WTC11 (cell line): Measurements from ENCODE around the gene CTDSPL. TPM values are rescaled to one million over a fixed set of nuclear protein-coding genes. Genes with fewer than 3 reads are reported as not detected.

ENCODE experiments used
- ATAC-seq: fragments of 200-7000 bp; cut with Tn5 transposase; 2 replicates; pipeline ENCODE4 v1.10.0; 2021; ENCODE audit warnings: mild to moderate bottlenecking, moderate library complexity
- CTCF ChIA-PET: fragments of 300-600 bp; sonication (Branson Sonifier 250); formaldehyde crosslinking; loops from one replicate; lab custom pipeline; 2021; ENCODE audit warnings: antibody characterized with exemption; lab: Charles Lee
- POLR2A ChIA-PET: fragments of 350-600 bp; sonication (Branson Sonifier 250); formaldehyde crosslinking; loops from one replicate; lab custom pipeline; 2021; ENCODE audit warnings: antibody characterized with exemption; lab: Charles Lee
- DNase-seq: peaks from one replicate; pipeline ENCODE4 v3.0.0; 2021; ENCODE audit warnings: low spot score
- H3K27ac Mint-ChIP-seq: 2 replicates; pipeline ENCODE4 v1.8.0; 2021; ENCODE audit warnings: mixed read lengths
- H3K27me3 Mint-ChIP-seq: 2 replicates; pipeline ENCODE4 v1.8.0; 2021; ENCODE audit warnings: low read depth, mild to moderate bottlenecking, moderate library complexity, mixed read lengths
- H3K36me3 Mint-ChIP-seq: 2 replicates; pipeline ENCODE4 v1.8.0; 2021; ENCODE audit warnings: mixed read lengths
- H3K4me1 Mint-ChIP-seq: 2 replicates; pipeline ENCODE4 v1.8.0; 2022; ENCODE audit warnings: mixed read lengths
- H3K4me3 Mint-ChIP-seq: 2 replicates; pipeline ENCODE4 v1.8.0; 2021; ENCODE audit warnings: mild to moderate bottlenecking, moderate library complexity, mixed read lengths
- H3K9me3 Mint-ChIP-seq: 2 replicates; pipeline ENCODE4 v1.8.0; 2021; ENCODE audit warnings: mixed read lengths
- CBFB ChIP-seq: sonication (generic); formaldehyde crosslinking; IDR thresholded peaks from 2 replicates; pipeline ENCODE4 v1.8.1; 2022; ENCODE audit warnings: mild to moderate bottlenecking, low read depth, missing genetic modification reagents
- ELF4 ChIP-seq: sonication (generic); formaldehyde crosslinking; IDR thresholded peaks from 2 replicates; pipeline ENCODE4 v1.8.1; 2022; ENCODE audit warnings: low read depth, mild to moderate bottlenecking, moderate library complexity, missing genetic modification reagents
- FOXP1 ChIP-seq: sonication (generic); formaldehyde crosslinking; IDR thresholded peaks from 2 replicates; pipeline ENCODE4 v1.8.0; 2022; ENCODE audit warnings: missing genetic modification reagents, mild to moderate bottlenecking, moderate library complexity, borderline replicate concordance
- JAZF1 ChIP-seq: fragments of 250-450 bp; sonication (Bioruptor Pico); IDR thresholded peaks from 2 replicates; pipeline ENCODE4 v1.9.0; 2021; ENCODE audit warnings: moderate library complexity, mild to moderate bottlenecking, inconsistent platforms
- NR1H2 ChIP-seq: sonication (generic); formaldehyde crosslinking; IDR thresholded peaks from 2 replicates; pipeline ENCODE4 v1.9.0; 2021; ENCODE audit warnings: mild to moderate bottlenecking, moderate library complexity, missing genetic modification reagents
- PRDM15 ChIP-seq: sonication (generic); formaldehyde crosslinking; IDR thresholded peaks from 2 replicates; pipeline ENCODE4 v1.8.0; 2022; ENCODE audit warnings: missing genetic modification reagents
- PRRX2 ChIP-seq: fragments of 250-450 bp; sonication (Bioruptor Pico); IDR thresholded peaks from 2 replicates; pipeline ENCODE4 v1.8.0; 2021; ENCODE audit warnings: mild to moderate bottlenecking
- TEAD4 ChIP-seq: sonication (generic); formaldehyde crosslinking; IDR thresholded peaks from 2 replicates; pipeline ENCODE4 v1.8.0; 2022; ENCODE audit warnings: mild to moderate bottlenecking, missing genetic modification reagents
- TP53 ChIP-seq: sonication (generic); formaldehyde crosslinking; IDR thresholded peaks from 2 replicates; pipeline ENCODE4 v1.8.1; 2023; ENCODE audit warnings: mild to moderate bottlenecking, missing genetic modification reagents
- USF1 ChIP-seq: sonication (generic); formaldehyde crosslinking; IDR thresholded peaks from 2 replicates; pipeline ENCODE4 v1.8.0; 2022; ENCODE audit warnings: mild to moderate bottlenecking, missing genetic modification reagents
- ZNF671 ChIP-seq: fragments of 250-450 bp; sonication (Bioruptor Pico); IDR thresholded peaks from 2 replicates; pipeline ENCODE4 v1.8.0; 2021; ENCODE audit warnings: mild to moderate bottlenecking
- ZSCAN18 ChIP-seq: fragments of 250-450 bp; sonication (Bioruptor Pico); IDR thresholded peaks from 2 replicates; pipeline ENCODE4 v2.1.2; 2022; ENCODE audit warnings: mild to moderate bottlenecking, moderate library complexity
- total RNA-seq: library from RNA; stranded (reverse); gene quantifications from 3 replicates; pipeline ENCODE4 v1.2.3, GENCODE V29; 2021
- TF ChIP-seq, protein P1 (sequence below): fragments of 250-450 bp; sonication (Bioruptor Pico); IDR thresholded peaks from 2 replicates; pipeline ENCODE4 v1.9.0; 2021; ENCODE audit warnings: mild to moderate bottlenecking
- TF ChIP-seq, protein P2 (sequence below): sonication (generic); formaldehyde crosslinking; conservative IDR thresholded peaks from 2 replicates; pipeline ENCODE4 v1.8.1; 2023; ENCODE audit warnings: mild to moderate bottlenecking, low read depth, missing genetic modification reagents, moderate library complexity
- TF ChIP-seq, protein P3 (sequence below): sonication (generic); formaldehyde crosslinking; IDR thresholded peaks from 2 replicates; pipeline ENCODE4 v1.8.1; 2023; ENCODE audit warnings: mild to moderate bottlenecking, missing genetic modification reagents
- TF ChIP-seq, protein P4 (sequence below): sonication (generic); formaldehyde crosslinking; IDR thresholded peaks from 2 replicates; pipeline ENCODE4 v1.8.0; 2022; ENCODE audit warnings: mild to moderate bottlenecking, missing genetic modification reagents
- TF ChIP-seq, protein P5 (sequence below): sonication (generic); formaldehyde crosslinking; IDR thresholded peaks from 2 replicates; pipeline ENCODE4 v1.8.1; 2023; ENCODE audit warnings: mild to moderate bottlenecking, missing genetic modification reagents, moderate library complexity

The CTDSPL gene
- total RNA-seq, 1 experiment from 2014 or later, result 41.2 TPM

- TF ChIP-seq, protein P1, sequence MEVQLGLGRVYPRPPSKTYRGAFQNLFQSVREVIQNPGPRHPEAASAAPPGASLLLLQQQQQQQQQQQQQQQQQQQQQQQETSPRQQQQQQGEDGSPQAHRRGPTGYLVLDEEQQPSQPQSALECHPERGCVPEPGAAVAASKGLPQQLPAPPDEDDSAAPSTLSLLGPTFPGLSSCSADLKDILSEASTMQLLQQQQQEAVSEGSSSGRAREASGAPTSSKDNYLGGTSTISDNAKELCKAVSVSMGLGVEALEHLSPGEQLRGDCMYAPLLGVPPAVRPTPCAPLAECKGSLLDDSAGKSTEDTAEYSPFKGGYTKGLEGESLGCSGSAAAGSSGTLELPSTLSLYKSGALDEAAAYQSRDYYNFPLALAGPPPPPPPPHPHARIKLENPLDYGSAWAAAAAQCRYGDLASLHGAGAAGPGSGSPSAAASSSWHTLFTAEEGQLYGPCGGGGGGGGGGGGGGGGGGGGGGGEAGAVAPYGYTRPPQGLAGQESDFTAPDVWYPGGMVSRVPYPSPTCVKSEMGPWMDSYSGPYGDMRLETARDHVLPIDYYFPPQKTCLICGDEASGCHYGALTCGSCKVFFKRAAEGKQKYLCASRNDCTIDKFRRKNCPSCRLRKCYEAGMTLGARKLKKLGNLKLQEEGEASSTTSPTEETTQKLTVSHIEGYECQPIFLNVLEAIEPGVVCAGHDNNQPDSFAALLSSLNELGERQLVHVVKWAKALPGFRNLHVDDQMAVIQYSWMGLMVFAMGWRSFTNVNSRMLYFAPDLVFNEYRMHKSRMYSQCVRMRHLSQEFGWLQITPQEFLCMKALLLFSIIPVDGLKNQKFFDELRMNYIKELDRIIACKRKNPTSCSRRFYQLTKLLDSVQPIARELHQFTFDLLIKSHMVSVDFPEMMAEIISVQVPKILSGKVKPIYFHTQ (CRISPR knock-in tag), result no peak
- TF ChIP-seq, protein P2, sequence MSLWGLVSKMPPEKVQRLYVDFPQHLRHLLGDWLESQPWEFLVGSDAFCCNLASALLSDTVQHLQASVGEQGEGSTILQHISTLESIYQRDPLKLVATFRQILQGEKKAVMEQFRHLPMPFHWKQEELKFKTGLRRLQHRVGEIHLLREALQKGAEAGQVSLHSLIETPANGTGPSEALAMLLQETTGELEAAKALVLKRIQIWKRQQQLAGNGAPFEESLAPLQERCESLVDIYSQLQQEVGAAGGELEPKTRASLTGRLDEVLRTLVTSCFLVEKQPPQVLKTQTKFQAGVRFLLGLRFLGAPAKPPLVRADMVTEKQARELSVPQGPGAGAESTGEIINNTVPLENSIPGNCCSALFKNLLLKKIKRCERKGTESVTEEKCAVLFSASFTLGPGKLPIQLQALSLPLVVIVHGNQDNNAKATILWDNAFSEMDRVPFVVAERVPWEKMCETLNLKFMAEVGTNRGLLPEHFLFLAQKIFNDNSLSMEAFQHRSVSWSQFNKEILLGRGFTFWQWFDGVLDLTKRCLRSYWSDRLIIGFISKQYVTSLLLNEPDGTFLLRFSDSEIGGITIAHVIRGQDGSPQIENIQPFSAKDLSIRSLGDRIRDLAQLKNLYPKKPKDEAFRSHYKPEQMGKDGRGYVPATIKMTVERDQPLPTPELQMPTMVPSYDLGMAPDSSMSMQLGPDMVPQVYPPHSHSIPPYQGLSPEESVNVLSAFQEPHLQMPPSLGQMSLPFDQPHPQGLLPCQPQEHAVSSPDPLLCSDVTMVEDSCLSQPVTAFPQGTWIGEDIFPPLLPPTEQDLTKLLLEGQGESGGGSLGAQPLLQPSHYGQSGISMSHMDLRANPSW (CRISPR knock-in tag), result no peak
- TF ChIP-seq PRDM15 (no peak), FOXP1 (no peak), JAZF1 (CRISPR knock-in tag) (no peak), CBFB (CRISPR knock-in tag) (no peak), ZNF671 (no peak), ELF4 (CRISPR knock-in tag) (no peak), ZSCAN18 (CRISPR knock-in tag) (no peak), PRRX2 (CRISPR knock-in tag) (no peak), TP53 (CRISPR knock-in tag) (no peak)
These were observed 2.9 kb upstream of the CTDSPL start (continued) for GRCh38 chr3:37858742-37859141.

DNA sequence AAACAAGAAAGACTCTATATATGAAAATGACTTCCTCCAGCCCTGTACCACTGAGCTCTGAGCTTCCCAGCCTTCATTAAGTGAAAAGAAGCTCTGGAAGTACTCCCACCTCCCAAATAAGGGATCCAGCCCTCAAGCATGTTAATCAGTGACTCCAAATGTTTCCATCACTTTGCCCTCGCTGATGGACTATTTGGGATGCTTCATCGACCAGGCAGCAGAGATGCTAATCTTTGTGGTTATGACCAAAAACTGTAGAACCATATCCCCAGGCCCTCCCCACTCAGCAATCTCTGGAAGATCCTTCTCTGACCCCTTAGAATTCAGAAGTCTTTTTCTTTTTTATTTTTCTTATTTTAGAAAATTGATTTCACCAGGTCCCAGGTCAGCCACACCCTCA lies 2.3 kb upstream of the CTDSPL start:
- Mint-ChIP-seq H3K4me3 (no peak overlapping the region), H3K27ac (no peak overlapping the region), H3K36me3 (peaks cover 5% of the 10 kb centered on the region; the same call in 1 of the 2 replicates), H3K27me3 (peaks cover 24% of the 10 kb centered on the region), H3K9me3 (peaks cover 4% of the 10 kb centered on the region; the same call in 1 of the 2 replicates), H3K4me1 (peaks cover 26% of the 10 kb centered on the region)
- ATAC-seq (no peak), DNase-seq (no peak)
- POLR2A ChIA-PET, result no interaction called here
- CTCF ChIA-PET, result no interaction called here
- no peak for TF ChIP-seq NR1H2 (CRISPR knock-in tag)
- TF ChIP-seq, protein P3, sequence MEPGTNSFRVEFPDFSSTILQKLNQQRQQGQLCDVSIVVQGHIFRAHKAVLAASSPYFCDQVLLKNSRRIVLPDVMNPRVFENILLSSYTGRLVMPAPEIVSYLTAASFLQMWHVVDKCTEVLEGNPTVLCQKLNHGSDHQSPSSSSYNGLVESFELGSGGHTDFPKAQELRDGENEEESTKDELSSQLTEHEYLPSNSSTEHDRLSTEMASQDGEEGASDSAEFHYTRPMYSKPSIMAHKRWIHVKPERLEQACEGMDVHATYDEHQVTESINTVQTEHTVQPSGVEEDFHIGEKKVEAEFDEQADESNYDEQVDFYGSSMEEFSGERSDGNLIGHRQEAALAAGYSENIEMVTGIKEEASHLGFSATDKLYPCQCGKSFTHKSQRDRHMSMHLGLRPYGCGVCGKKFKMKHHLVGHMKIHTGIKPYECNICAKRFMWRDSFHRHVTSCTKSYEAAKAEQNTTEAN (CRISPR knock-in tag), result no peak
- no peak for TF ChIP-seq CBFB (CRISPR knock-in tag)
- TF ChIP-seq, protein P4, sequence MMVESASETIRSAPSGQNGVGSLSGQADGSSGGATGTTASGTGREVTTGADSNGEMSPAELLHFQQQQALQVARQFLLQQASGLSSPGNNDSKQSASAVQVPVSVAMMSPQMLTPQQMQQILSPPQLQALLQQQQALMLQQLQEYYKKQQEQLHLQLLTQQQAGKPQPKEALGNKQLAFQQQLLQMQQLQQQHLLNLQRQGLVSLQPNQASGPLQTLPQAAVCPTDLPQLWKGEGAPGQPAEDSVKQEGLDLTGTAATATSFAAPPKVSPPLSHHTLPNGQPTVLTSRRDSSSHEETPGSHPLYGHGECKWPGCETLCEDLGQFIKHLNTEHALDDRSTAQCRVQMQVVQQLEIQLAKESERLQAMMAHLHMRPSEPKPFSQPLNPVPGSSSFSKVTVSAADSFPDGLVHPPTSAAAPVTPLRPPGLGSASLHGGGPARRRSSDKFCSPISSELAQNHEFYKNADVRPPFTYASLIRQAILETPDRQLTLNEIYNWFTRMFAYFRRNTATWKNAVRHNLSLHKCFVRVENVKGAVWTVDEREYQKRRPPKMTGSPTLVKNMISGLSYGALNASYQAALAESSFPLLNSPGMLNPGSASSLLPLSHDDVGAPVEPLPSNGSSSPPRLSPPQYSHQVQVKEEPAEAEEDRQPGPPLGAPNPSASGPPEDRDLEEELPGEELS (CRISPR knock-in tag), result no peak
- no peak for TF ChIP-seq USF1 (CRISPR knock-in tag)
- TF ChIP-seq PRDM15, result no peak
- TF ChIP-seq, protein P5, sequence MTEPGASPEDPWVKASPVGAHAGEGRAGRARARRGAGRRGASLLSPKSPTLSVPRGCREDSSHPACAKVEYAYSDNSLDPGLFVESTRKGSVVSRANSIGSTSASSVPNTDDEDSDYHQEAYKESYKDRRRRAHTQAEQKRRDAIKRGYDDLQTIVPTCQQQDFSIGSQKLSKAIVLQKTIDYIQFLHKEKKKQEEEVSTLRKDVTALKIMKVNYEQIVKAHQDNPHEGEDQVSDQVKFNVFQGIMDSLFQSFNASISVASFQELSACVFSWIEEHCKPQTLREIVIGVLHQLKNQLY, result no peak
- TF ChIP-seq TEAD4 (CRISPR knock-in tag), result no peak
